Superior temporal gyrus (tissue), 1 donor: Measurements from ENCODE around the gene SIGLEC11.
A peak's percentile ranks its signal among the peaks of the same experiment; 100 is the strongest.
"Not testable (repeated sequence)": the region's sequence is repeated elsewhere in the genome, so short reads cannot be mapped to it uniquely, and the experiment has no call there.

Experiments
- DNase-seq: peaks from one replicate; pipeline ENCODE4 v3.0.0-alpha.2; 2016; ENCODE audit errors: extremely low spot score

SIGLEC11 gene, protein sequence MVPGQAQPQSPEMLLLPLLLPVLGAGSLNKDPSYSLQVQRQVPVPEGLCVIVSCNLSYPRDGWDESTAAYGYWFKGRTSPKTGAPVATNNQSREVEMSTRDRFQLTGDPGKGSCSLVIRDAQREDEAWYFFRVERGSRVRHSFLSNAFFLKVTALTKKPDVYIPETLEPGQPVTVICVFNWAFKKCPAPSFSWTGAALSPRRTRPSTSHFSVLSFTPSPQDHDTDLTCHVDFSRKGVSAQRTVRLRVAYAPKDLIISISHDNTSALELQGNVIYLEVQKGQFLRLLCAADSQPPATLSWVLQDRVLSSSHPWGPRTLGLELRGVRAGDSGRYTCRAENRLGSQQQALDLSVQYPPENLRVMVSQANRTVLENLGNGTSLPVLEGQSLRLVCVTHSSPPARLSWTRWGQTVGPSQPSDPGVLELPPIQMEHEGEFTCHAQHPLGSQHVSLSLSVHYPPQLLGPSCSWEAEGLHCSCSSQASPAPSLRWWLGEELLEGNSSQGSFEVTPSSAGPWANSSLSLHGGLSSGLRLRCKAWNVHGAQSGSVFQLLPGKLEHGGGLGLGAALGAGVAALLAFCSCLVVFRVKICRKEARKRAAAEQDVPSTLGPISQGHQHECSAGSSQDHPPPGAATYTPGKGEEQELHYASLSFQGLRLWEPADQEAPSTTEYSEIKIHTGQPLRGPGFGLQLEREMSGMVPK

DNA sequence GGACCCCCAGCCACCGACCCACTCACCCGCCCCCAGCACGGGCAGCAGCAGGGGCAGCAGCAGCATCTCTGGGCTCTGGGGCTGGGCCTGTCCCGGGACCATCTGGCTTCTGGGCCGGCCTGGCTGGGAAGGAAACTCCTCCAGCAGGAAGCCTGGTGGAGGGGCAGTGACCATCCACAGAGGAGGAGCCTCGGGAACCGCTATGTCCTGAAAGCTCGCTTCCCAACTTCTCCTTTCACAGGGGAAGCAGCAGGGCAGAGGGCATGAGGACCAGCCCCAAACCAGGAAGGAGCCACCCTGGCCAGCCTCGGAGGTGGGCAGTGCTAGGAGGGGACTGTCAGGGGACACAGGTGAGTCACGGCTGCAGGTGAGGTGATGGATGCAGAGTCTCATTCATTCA, at the start of gene SIGLEC11:
Gene SIGLEC11 (minus strand): TSS at position 193 of the 400 bp plus-strand sequence. CDS start 91 bp downstream, at position 102.
- not testable (repeated sequence) for DNase-seq

DNA sequence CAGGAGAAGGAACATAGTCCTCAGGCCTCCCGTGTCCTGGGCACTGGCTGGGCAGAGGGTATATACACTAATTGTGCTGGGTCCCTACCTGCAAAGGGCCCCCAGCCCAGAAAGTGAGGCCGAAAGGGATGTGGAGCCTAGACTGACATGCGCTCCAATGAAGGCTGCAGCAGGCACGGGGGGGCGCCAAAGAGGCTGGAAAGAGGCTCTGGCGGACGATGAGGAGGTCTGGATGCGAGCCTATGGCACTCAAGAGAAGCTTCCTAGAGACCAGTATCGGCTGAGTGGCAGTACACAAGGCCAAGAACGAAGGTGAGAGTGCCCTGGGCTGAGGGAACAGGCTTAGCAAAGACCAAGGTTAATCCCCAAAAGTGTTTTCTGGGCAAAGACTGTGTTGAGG, 47.6 kb upstream of the SIGLEC11 start:
- no peak for DNase-seq

DNA sequence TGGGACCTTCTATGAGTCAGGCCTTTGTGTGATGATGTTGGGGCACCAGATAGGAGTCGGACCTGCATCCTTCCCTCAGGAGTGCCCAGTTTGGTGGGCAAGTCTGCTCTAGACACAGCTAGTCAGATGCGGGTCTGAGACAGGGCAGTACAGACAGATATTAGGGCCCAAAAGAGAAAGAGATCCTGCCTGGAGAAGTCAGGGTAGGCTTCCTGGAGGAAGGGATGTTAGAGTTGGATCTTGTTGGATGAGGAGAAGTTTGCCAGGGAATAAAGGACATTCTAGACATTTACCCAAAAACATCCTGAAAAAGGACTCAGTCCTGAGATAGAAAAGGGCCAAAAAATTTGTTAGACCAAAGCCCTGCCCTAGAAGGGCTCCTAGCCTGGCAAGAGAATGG, 47.0 kb upstream of the SIGLEC11 start:
- no peak for DNase-seq

DNA sequence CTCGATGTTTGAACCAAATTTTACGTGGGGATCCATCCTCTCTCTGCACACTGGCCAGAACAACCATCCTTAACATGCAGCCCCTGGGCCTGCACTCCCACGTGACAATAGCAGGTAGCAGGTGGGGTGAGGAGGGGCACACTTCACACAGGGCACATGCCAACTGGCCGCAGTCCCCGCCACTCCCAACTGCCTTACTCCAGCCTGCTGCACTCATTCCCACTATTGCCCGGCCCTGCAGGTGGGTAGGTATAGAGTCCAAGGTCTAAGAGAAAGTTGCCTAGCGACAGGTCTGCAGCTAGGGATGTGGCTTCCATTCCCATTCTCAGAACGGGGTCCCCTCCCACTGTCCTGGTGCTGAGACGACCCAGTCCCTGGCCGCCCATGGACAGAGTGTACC, 46.2 kb upstream of the SIGLEC11 start:
- no peak for DNase-seq

DNA sequence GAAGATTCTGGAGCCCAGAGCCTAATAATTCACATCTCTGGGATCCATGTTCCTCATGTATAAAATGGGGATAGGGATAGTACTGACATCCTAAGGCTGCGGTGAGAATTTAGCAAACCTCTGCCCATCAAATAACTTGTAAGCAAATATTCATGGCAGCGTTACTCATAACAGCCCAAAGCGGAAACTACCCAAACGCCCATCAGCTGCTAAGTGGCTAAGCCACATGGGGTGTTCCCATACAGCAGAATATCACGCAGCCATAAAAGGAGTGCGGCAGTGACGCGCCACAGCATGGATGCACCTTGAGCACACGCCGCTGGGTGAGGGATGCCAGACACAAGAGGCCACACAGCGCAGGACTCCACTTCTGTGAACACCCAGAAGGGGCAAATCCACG, 44.5 kb upstream of the SIGLEC11 start:
- no peak for DNase-seq

DNA sequence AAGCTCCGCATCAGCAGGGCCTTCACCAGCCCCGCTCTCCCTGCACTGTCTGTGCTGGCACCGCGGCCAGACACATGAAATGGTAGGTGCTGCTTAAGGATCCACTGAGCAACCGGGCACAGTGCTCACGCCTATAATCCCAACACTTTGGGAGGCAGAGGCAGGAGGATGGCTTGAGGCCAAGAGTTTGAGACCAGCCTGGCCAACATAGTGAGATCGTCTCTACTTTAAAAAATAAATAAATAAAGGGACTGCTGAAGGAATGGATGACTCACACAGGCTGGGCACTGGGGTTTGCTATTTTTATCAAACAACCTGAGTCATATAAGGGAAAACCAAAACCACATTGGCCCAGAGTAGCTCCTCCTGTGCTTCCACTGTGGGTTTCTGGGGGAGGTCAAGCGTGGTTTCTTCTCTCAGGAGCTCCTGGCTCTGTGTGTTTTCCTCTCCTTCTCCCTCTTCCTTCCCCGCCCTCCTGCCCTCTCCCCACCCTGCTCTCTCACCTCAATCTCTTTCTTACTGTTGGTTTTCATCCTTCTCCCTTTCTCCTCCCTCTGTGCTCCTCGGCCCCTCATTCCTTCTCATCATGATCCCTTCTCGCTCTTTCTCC, 42.9 kb upstream of the SIGLEC11 start:
- peak; percentile 62 for DNase-seq

DNA sequence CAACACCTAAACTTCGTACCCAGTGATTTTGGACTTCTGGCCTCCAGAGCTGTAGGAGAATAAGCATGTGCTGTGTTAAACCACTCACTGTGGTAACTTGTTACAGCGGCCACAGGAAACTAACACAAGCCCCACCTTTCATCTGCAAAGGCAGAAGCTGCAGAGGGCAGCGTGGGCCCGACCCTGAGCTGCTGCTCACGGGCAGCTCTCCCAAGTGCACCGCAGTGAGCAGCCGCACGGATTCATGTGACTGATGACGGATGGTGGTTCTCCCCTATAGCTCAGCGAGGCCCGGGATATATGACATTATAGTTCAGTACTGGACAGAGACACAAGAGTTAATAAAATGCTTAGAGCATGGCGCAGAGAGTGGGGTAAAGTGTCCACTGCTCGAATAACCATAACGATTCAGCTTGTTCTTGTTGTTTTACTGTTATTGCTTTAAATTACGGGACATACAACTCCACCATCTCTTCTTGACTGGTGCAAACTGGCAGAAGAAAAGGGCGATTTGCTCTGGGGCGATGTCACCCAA, 42.3 kb upstream of the SIGLEC11 start:
- no peak for DNase-seq

DNA sequence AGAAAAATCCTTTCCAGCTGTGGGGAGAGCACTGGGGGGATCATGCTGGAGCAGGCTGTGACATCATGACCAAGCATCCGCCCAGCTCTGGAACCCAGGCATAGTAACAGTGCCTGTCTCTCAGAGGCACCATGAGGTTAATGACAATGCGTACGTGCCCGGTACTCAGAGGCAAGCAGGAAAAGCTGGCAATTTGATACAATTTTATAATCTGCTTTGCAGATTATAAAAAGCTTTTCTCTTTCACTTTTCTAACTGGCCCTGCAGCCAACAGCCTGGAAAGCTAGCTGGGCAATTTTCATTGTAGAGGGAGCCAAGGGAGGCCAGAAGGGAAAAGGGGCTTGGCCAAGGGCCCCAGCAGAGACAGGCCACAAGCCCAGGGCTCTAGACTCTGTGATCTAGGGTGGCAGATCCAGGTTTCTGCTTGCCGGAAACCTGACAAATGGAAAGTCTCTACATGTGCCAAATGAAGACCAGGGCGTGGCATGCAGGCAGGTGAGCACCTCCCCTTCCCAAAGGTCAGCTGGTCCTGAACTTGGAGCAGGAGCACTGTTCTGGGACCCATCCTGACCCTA, 41.5 kb upstream of the SIGLEC11 start:
- DNase-seq, result no peak

DNA sequence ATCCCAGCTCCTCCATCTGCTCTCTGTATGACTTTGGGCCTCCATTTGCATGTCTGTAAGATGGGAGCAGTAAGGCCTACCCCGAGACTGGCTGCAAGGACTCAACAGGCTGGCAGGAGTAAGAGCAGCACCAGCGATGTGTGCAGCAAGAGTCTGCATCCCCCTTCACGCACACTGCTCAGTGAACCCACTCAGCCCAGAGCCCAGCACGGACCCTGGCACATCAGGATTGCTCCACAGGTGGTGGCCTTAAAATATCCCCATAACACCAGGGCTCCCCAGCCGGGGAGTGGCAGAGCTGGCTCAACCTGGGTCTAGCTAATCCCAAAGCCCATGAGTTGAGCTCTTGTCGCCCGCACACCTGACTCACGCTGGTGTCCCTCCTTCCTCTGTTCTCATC, 40.8 kb upstream of the SIGLEC11 start:
- no peak for DNase-seq

DNA sequence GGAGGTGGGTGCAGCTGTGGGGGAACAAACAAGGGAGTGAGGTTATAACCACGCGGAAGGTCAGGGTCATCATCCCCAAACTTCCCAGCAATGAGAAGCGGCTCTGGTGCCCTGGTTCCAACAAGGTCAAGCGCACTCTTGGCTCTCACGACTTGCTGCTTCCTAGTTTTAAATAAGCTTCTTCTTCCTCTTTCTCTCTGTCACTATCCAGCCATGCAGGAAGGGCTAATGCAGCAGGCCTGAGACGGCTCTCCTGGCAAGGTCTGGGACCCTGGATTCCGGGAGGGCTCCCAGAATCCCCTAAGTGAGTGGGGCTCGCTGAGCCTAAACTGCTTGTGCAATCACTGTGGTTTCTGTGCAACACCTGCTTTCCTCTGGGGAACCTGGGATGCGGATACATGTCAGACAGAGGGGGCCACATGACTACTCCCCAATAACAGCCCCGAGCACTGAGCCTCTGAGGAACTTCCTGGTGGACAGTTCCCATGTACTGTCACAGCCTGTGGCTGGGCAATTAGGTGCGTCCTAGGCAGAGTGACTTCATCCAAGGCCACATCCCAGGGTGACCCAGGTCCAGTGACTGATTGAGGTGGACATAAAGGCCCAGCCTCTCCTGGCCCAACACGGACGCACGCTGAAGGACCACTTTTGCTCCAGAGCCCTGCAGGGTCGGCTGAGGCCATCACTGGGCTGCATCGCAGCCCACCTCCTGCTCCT, 40.0 kb upstream of the SIGLEC11 start:
- DNase-seq, result no peak

DNA sequence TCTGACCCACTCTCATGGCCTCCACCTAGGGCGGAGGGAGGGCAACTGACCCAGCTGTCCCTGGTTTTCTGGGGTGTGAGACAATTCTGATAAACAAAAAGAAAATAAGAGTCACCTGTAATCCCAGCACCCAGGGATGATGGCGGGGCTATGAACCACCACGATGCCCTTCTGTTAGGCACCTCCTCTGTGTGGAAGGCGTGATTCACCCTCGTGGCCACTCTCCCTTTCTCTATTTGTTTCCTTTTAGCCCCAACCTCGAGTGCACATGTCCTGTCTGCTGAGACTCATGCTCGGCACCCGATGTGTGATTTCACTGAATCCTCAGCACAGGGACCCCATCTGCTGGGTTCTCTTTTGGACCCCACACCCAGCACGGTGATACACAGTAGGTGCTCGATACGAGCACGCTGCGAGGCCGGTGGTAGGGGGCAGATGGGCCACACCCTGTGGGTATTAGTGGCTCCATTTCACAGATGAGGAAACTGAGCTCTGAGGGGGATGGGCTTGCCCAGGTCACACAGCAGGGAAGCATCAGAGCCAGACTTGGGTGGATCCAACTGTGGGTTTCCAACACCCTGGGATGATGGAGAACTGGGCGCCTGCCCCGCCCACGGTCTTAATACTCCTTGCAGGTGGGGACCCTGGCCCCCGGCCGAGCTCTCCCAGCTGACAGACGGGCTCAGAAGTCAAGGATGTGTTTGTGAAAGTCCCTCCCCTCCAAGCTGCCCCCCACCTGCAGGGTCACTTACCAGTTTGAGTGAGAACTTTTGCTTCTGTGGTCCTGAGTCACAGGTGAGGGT, 39.3 kb upstream of the SIGLEC11 start:
- no peak for DNase-seq

DNA sequence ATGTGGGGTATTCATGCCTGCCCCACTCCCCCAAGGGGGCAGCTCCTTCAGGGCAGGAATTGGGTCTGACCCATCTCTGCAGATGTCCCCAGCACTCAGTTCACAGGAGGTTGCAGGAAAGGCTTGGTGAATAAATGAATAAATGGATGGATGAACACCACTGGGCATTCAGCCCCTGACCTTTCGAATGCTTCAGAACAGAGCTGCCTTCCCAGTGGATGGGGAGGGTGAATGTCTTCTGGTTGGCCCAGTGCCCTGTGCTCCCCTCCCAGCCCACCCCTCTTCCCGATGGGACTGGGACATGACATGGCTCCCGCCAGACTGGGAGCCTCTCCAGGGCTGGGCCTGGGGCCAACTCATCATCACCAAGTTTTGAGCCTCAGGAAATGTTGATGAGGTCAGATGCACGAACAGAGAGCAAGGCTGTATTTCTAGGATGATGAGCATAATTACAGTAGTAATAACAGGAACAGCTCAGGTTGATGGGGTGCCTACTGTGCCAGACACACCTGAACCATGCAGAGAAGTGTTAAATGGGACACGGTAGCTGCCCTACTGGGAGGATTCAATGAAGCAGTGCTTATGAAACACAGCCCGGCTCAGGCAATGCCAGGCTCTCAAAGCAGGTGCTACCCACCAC, 38.5 kb upstream of the SIGLEC11 start:
- no peak for DNase-seq

DNA sequence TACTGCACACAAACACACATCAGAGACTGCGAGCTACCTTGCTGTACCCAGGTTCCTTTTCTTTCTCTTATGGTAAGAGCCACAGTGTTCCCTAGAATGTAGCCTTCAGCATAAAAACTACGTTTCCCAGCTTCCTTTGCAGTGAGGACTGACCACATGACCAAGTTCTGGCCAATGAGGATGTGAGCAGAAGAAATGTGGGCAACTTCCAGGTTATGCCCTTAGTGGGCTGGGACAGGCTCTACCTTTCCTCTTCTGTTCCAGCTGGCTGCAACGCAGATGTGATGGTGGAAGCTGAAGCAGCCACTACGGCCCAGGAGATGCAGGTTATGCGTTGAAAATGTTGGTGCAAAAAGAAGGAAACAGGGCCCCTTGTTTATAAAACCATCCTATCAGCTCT, 36.7 kb upstream of the SIGLEC11 start:
- peak; percentile 20 for DNase-seq

DNA sequence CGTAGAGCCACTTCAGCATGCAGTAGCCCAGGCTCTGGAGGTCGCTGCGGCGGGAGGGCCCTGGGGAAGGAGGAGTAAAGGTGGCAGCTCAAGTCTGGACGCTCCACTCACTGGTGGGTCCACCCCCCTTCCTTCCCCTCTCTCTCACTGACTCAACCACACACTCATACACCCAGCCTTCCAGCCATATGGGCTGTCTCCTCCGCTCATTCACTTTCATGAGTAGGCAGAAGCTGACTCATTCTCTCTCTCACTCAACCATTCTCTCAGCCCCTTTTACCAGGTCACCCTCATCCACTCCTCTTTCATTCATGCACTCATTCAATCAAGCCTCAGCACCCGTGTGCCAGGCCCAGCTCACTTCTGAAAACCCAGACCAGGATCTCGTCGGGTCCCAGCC, 27.5 kb upstream of the SIGLEC11 start:
- DNase-seq, result peak; percentile 56

DNA sequence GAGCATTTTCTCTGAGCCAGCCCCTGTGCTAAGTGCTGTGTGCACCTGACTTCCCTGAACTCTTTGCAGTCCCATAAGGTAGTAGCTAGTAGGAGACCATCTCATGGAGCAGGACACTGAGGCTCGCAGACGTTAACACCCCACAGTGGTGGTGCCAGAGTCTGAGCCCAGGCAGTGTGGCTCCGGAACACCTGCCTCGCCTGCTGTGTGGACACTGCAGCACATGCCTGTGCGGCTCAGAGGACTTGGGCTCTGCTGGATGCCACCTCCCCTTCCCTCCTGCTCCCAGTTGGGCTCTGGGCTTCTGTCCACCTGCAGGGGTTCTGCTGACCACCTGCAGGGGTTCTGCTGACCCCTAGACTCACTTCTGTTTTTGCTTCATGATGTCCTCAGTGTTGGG, 27.0 kb upstream of the SIGLEC11 start:
- DNase-seq, result no peak

DNA sequence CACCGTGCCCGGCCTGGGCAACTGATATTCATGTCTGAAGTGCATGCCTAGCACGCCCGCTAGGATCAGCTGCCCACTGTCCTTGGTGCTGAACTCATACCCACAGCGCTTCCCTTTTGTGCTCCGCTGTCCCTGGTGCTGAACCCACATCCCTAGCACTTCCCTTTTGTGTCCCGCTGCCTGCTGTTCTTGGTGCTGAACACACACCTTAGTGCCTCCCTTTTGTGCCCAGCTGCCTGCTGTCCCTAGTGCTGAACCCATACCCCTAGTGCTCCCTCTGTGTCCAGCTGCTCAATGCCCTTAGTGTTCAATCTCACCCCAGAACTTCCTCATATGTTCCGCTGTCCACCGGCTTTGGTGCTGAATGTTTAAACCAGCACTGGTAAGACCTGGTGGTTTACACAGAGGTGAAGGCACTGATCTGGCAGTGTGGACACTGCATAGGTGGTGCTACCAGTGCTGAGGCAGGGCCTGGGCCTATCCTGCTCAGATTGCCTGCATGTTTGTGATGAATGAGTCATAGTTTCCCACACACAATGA, 26.3 kb upstream of the SIGLEC11 start:
- DNase-seq, result peak; percentile 77

DNA sequence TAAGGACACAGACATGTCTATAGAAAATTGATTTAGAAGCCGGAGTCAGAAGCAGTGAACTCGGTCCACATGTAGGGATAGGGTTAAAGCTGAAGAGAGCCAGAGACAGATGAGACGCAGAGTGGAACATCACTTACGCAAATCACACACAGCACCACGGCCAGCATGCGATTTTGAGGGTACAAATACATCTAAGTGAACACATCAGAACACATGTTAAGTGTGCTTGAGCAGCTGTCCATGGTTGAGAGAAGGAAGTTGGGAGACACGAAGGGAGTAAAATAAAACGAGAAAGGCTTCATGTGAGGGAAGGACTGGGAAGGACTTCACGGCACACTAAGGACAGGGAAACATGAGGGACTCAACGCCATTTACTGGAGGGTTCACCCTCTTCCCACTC, 25.4 kb upstream of the SIGLEC11 start:
- DNase-seq, result no peak

DNA sequence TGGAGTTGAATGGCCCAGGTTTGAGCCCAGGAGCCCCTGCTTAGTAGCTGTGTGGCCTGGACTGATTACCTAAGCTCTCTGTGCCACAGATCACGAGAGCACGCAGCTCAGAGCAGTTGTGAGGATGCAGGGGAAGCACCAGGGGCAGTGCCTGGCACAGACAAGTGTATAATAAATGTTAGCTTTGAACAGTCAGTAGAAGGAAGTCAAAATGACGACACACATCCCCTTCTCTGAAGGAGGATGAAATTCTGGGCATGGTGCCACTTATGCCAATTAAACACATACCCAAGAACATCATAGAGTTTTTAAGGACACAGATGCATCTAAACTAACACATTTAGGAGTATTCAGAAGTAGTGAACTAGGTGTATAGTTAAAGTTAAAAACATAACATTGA, 24.9 kb upstream of the SIGLEC11 start:
- DNase-seq, result peak; percentile 23

DNA sequence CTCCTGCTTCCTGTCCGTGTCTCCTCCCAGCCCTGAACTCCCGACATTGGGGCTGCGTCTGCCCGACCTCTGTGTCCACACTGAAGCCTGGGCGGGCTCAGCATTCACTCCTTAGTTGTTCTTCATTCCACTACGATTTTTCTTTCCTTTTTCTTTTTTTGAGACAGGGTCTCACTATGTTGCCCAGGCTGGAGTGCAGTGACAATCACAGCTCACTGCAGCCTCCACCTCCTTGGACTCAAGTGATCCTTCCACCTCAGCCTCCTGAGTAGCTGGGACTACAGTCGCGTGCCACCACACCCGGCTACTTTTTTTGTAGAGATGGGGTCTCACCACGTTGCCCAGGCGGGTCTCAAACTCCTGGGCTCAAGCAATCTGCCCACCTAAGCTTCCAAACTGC, 23.5 kb upstream of the SIGLEC11 start:
- DNase-seq, result no peak

DNA sequence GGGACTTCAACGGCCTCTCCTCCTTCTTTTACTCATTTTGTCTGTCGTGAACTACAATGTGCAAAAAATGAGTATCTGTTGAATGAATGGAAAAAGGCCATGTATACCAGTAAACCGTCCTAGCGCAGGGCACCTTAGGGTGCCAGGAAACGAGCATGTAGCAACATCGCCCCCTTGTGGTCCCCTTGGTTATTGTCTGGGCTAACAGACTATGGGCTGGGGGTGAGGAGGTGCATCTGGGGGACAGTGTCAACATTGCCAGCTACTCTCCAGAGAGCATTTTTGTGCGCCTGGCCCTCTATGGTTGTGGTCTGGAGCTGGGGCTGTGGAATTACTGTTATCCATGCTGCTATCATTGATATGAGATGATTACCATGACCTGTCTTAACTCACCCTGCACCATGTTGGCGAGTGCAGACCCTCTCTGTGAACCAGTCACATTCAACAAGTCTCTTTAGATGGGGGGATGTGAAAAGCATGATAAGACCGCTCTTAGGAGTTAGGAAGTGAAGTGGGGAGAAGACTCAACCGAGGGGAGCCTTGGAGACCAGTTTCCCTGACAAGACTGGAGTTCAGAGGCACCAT, 22.8 kb upstream of the SIGLEC11 start:
- DNase-seq, result peak; percentile 77
